Fibroblast of skin of right biceps (primary cell): ENCODE measurements around the gene EDARADD.
"Not testable (repeated sequence)": the region's sequence is repeated elsewhere in the genome, so short reads cannot be mapped to it uniquely, and the experiment has no call there.

Experiments
- DNase-seq: peaks from one replicate; pipeline ENCODE4 v3.0.0-alpha.2; 2013

The EDARADD gene

DNA sequence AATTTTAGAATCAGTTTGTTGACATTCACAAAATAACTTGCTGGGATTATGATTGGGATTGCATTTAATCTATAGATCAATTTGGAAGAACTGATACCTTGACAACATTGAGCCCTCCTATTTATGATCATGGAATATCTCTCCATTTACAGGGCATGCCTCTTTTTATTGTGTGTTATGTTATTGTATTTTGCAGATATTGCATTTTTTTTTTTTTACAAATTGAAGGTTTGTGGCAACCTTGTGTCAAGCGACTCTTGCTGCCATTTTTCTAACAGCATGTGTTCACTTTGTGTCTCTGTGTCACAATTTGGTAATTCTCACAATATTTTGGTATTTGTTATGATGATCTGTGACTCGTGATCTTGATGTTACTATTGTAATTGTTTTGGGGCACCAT lies 46.3 kb downstream of the EDARADD start:
- DNase-seq: no peak

DNA sequence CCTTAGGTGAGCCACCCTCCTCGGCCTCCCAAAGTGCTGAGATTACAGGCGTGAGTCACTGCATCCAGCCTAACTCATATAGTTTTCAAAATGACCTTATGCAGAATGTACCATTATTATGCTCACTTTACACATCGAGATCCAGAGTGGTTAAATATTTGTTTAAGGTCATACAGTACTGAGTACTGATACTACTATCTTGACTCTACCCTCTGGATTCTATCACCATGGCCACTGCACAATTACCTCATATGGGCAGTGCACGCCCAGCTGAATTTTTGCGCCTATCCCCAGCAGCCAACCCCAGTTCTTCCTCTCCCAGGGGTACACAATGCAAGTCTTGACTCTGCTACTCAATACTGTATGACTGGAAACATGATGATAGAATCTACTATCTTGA lies 56.7 kb downstream of the EDARADD start:
- no peak for DNase-seq

DNA sequence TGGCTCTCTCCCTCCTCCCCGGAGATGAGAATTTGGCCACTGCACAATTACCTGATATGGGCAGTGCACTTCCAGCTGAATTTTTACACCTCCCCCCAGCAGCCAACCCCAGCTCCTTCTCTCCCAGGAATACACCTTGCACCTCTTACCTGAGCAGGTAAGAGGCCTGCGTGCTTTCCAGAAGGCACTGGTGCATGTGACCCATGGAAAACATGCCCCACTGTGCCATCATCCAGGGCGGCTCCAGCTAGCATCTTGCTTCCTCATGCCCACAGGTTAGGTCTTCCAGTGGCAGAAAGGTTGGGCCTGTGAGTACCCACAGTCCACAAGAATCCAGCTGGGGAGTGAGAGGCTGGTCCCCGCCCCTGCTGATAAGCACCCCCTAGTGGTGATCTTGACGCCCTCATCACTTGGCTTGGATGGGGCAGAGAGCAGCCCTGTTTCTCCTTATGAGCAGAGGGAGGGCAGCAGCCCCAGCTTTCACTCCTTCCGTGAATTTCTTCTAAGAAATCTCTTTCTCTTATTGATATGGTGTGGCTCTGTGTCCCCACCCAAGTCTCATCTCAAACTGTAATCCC lies 57.8 kb downstream of the EDARADD start:
- DNase-seq: no peak

DNA sequence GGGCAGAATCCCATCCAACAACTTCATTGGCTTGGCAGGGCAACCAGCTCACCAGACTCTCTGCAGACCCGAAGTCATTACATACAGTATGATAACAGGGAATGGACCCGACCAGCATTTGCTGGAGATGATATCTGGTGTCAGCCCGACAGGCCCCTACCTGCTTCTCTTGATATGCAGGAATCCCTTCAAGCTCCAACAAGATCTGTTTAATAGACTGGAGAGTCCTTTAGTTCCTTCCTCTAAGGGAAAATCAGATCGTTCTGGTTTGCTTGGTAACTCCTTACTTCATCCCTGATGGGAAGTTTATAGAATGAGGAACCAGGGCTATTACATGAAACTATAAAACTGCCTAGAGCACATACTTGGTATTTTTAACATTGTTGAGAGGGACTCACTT lies 61.2 kb downstream of the EDARADD start:
- DNase-seq: no peak

DNA sequence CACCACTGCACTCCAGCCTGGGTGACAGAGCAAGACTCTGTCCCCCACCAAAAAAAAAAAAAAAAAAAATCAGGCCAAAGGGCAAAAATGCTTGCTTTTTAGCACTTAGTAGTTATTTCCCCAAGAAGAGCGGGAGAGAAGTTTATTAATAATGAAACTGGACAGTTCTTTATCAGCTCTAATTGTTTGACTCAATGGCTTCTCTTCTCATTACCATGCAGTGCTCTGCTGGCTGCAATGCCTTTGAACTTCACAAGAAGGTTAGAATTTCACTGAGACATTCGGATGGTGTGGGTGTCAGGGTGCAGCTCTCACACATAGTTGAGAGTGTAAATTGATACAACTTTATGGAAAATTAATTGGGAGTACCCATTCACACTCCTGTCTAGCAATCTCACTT lies 63.7 kb downstream of the EDARADD start:
- no peak for DNase-seq

DNA sequence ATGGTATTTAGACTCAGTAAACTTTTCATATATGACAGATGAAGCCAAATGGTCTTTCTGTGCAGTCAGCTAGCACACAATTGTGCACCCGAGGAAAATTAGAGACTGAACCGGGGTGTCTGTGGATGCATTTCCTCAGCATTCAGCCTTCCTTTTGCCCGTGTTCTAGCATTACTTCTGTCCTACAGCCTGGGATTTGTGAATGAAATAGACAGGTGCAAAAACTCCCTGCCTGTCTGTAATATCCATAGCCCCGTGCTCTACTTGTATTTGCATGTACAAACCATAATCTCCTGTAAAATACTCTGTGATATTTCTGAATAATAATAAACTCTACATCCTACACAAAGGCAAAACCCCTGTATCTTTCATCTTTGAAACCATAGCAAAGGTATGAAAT lies 64.9 kb downstream of the EDARADD start:
- no peak for DNase-seq

DNA sequence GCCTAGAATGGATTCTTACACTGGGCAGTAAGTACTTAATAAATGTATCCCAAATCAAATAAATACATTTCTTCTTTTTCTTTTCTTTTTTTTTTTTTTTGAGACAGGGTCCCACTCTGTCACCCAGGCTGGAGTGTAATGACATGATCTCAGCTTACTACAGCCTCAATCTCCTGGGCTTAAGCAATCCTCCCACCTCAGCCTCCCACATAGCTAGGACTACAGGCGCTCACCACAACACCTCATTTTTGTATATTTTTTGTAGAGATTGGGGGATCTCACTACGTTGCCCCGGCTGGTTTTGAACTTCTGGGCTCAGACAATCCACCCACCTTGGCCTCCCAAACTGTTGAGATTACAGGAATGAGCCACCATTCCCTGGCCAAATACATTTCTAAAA lies 66.0 kb downstream of the EDARADD start:
- DNase-seq: no peak

DNA sequence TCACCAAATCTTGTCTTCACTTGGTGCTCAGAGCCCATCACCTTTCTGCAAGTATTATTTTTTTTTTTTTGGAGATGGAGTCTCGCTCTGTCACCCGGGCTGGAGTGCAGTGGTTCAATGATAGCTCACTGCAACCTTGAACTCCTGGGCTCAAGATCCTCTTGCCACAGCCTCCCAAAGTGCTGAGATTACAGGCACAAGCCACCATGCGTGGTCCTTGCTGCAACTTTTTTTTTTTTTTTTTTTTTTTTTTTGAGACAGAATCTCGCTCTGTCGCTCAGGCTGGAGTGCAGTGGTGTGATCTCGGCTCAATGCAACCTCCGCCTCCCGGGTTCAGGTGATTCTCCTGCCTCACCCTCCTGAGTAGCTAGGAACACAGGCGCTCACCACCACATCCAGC lies 70.1 kb downstream of the EDARADD start:
- DNase-seq: not testable (repeated sequence)

DNA sequence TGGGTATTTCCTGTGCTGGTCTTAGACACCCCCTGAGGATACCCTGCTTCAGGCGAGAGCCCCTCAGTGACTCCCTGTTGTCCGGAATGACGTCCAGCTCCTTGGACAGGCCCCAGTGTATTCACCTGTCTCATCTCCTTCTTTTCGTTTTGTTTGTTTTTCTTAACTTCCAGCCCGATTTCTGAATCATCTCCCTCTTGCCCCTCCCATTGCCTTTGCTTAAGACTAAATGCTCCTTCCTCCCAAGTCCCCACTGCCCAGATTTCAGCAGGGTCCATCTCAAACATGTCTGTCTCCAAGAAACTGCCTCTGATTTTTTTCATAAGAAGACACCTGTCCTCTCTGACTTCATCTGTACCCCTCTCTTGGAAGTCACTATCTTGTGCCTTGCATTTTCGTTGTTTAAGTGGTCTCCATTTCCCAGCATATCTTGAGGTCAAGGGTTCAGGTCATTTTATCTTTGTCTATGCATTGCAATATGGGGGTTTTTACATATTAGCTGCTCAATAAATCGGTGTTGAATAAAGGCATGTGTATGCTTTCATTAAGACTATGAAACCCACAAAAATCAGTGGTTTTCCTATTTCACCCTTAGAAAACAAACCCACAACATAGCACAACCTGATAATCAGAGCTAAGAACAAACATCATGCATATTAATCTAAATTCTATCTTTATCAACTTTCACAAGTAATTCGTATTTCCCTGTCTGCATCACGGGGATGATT lies 71.3 kb downstream of the EDARADD start:
- no peak for DNase-seq

DNA sequence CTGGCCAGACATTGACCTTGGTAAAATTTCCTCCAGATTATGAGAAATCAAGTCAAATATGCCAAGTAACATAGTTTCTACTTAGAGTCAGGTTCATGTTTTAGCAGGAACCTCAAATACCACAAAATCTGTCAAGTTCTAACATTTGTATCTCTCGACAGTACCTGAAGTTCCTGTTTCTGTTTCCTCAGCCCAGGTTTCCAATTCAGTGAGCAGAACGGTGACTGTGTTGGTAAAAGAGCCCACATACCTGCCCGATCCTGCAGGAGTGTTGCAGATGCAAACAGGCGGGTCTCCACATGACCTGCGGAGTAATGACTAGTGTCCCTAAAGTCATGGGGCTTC lies 71.8 kb downstream of the EDARADD start:
- no peak for DNase-seq

DNA sequence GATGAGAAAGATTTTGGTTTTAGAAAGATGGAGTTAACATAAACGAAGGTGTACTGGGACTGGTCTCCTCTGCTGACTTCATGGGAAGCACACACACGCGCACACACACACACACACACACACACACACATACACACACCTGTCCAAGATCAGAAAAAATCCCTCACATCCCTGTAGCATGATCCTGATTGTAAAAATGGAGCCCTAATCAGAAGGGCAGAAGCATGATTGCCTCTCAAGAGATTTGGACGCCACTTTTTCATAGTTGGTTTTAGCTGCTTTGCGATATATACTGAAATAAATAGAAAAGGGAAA lies 73.2 kb downstream of the EDARADD start:
- no peak for DNase-seq

DNA sequence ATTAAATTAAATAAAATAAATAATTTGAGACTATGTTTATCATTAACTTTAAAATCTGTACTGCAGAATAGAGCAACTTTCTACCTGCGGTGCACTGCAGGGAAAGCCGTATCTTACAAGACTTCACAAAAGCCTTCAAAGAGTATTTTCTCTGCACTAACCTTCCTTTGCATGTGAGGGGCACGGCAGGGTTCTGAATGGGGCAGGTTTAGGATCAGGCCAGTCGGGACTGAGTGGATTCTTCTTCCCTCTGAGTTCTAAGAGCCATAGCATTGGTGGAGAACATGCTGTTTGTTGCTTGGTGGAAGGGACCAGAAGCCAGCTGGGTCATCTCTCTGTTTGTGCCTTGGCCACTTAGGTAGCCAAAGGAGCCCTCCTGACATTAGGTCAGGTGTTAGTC lies 74.5 kb downstream of the EDARADD start:
- no peak for DNase-seq

DNA sequence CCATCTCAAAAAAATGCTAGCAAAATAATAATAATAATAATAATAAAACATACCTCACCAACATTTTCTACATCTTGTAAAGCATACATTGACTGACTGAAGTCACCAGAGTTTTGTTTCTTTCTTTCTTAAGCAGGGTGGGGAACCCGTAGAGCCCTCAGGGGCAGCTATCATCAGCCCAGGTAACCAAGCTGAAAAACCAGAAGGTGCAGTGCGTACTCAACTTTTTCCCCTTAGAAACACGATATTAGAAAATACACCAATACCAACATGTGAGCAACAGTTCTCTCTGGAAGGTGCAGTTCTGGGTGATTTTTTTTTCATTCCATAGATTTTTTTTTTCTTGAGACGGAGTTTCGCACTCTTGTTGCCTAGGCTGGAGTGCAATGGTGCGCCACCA lies 75.4 kb downstream of the EDARADD start:
- no peak for DNase-seq

DNA sequence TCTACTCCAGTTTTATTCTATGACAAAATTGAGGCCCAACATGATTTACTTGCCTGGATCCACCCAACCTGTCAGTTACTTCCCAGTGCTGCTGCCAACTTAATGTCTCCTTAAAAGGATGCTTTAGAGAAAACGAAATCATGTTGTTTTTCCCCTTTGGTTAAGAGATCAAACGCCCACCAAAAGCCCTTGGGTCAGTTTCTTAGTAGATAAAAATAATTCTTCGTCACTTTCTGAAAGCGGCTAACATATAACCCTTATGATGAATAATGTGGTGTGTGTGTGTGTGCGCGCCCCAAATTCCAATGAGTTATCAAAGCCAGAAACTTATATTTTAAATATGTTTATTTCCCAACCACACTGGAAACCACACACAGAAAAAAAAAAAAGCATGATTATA lies 77.0 kb downstream of the EDARADD start:
- DNase-seq: no peak

DNA sequence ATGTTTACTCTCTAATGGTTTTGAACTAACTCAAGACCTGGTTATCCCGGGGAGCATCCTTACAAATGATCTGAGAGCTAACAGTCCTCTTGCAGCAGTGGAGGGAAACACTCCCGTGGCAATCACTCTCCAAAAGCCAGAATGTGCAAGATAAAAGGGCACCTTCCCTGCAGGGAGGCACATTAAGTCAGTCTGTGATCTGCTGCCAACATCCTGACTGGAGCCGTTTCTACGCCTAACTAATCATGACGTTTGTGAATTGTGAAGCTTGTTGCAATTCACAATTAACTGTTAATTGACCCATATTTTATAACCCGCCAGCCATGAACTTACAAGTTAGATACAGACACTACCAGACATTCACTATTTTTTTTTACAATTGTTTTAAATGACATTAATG lies 77.6 kb downstream of the EDARADD start:
- no peak for DNase-seq

DNA sequence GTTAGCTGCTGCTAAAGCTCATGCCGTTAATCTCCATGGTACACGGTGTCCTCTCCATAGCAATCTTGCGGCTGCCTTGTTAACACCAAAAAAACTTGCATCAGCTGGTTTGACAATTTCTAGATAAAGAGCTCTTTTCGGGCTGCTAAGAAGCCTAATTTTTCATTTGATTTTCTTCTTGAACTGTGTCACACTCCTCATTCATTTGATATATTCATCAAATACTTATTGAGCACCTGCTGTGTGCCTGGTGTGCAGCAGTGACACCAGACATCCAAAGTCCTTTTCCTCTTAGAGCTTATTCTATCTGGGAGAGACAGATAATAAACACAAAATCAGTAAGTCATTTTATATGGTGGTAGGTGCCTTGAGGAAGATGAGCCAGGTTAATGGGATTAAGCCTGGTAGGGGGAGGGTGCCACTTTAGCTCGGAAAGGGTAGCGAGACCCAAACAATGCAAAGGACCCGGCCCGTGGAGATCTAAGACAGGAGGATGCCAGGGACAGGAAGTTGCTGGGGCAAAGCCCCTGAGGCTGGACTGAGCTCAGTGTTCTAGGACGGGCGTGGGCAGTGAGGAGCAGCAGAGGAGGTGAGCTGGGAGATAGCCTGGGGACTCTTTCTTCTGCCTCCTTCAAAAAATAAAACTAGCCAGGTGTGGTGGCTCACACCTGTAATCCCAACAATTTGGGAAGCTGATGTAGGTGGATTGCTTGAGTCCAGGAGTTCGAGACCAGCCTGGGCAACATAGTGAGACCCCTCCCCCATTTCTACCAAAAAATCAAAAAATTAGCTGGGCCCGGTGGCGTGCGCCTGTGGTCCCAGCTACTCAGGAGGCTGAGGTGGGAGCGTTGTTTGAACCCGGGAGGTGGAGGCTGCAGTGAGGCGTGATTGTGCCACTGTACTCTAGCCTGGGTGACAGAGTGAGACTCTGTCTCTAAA lies 79.0 kb downstream of the EDARADD start:
- no peak for DNase-seq

DNA sequence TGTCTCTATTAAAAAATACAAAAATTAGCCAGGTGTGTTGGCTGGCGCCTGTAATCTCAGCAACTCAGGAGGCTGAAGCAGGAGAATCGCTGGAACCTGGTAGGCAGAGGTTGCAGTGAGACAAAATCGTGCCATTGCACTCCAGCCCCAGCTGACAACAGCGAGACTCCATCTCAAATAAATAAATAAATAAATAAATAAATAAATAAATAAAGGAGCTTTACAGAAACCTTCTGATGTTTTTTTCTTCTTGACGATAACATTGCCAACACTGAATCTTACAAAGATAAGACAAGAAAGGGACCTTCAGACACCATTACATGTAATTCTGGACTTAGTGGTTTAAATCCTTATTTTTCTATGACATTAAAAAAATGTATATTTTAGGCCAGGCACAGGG lies 81.9 kb downstream of the EDARADD start:
- no peak for DNase-seq

DNA sequence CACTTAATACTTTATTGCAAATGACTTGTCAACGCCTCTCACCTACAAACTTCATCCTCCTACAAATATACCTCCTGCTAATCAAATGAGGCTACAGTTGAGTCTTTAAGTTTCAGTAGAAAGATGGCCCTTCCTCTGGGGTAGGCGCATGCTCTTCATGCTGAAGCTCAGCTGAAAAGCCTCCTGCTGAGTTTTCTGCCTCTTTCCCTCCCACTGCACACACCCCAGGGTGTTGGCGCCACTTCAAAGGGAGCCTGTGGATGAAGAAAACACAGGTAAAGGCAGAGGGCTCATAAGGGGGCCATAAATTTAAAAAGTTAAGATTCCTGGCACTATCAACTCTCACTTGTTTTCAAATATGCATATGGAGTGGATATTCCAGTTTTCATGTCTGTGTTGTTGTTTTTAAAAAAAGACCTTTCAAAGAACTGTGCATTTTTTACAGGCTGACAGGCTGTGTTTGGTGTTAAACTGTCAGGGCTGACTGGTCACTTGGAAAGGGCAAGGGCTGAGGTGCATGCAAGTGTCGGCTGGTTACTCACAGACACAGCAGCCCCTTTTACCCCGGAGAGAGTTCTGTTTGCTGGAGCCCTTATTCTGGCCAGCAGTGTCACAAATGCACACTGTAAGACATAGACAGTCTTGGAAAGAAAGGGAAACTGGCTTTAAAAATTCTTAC lies 86.8 kb downstream of the EDARADD start:
- no peak for DNase-seq

DNA sequence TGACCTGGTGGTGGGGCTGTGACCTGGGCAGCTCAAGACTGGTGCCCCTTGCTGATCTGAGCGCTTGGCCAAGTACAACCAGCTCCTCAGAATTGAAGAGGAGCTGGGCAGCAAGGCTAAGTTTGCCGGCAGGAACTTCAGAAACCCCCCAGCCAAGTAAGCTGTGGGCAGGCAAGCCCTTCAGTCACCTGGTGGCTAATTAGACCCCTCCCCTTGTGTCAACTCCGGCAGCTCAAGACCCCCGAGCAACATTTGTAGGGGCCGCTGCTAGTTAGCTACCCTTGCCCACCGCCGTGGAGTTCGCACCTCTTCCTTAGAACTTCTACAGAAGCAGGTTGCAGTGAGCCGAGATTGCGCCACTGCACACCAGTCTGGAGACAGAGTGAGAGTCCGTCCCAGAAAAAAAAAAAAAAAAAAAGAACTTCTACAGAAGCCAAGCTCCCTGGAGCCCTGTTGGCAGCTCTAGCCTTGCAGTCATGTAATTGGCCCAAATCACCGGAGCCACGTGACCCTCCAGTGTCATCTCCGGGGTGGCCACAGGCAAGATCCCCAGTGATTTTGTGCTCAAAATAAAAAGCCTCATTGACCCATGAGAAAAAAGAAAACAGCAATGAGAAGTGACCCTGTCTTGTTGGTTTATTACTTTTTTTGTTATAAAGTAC lies 90.4 kb downstream of the EDARADD start:
- DNase-seq: no peak

DNA sequence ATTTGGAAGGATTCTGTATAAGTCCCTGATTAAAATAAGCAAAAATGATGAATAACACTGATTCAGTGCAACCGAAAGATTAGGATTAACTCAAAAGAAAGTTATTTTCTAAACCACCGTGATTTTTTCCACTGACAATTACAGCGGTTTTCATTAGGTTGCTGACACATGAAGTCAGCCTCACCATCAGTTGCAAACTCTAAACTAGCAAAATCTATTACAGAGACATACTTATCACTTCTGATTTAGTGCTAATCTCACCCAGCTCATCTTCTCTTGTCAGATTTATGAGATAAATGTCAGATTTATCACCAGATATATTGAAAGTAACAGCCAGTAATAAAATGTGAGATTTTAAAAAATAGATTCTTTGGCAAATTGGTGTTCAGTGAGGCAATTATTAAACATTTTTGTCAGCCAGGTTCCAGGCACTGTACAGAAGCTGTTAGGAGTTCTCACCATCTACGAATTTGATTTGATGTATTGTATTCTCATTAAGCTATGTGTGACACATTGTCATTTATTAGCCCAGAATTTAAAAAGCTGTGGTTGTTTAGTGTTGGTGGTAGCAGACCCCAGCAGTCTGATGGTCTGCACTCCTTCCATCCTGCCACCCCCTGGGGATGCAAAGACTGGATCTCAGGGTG lies 92.4 kb downstream of the EDARADD start:
- DNase-seq: no peak

DNA sequence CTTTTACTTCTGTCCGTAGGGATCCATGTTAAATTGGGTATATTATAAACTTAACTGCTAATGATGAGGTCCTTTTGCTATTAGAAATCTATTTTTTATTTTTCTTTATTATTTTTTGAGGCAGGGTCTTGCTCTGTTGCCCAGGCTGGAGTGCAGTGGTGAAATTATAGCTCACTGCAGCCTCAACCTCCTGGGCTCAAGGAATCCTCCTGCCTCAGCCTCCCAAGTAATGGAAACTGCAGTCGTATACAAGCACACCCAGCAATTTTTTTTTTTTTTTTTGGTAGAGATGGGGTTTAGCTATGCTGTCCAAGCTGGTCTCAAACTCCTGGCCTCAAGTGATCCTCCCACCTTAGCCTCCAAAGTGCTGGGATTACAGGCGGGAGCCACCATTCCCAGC lies 95.1 kb downstream of the EDARADD start:
- DNase-seq: not testable (repeated sequence)

DNA sequence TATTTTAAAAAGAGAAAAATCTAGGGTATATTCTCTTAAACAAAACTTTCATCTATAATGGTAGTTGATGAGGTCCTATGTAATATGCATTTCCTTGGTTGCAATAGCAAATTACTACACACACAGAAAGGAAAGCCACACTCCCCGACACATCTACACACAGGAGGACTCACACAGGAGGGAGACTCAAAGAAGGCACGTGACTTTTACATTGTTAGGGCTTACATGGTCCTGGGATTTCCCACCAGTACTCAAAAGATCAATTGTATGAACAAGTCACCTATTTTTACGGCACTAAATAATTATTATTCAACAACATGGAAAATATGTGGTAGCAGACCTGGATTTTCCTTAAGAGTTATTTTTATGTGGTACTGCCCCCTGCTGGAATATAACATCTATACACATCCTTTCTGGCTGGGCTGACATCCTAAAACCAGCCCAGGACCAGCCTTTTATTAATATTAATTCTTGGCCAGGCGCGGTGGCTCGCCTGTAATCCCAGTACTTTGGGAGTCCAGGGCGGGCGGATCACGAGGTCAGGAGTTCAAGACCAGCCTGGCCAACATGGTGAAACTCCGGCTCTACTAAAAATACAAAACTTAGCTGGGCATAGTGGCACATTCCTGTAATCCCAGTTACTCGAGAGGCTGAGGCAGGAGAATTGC lies 95.8 kb downstream of the EDARADD start:
- peak; percentile 38 for DNase-seq
